Activated naive CD4-positive, alpha-beta T cell treated with anti-CD3 and anti-CD28 coated beads, Interleukin-2, amount 10 ng/mL, durations not matched to agents 7 days and 5 days (primary cell): Measurements from ENCODE around the gene CINP.
"Not testable (repeated sequence)": the region's sequence is repeated elsewhere in the genome, so short reads cannot be mapped to it uniquely, and the experiment has no call there.

Experiments used
- CTCF ChIA-PET: fragments of 350-600 bp; sonication (Branson Sonifier 250); formaldehyde crosslinking; loops from one replicate; lab custom pipeline; 2021; ENCODE audit warnings: antibody characterized with exemption; lab: Charles Lee
- DNase-seq: peaks from one replicate; pipeline ENCODE4 v3.0.0-alpha.2; 2020
- H3K27ac Mint-ChIP-seq: one replicate; pipeline ENCODE4 v1.8.0; 2021; ENCODE audit warnings: mild to moderate bottlenecking, moderate library complexity, mixed read lengths
- H3K27me3 Mint-ChIP-seq: one replicate; pipeline ENCODE4 v1.8.0; 2021; ENCODE audit warnings: mild to moderate bottlenecking, mixed read lengths
- H3K36me3 Mint-ChIP-seq: one replicate; pipeline ENCODE4 v1.8.0; 2021; ENCODE audit warnings: mixed read lengths
- H3K4me1 Mint-ChIP-seq: one replicate; pipeline ENCODE4 v1.8.0; 2021; ENCODE audit warnings: mixed read lengths
- H3K4me3 Mint-ChIP-seq: one replicate; pipeline ENCODE4 v1.8.0; 2021; ENCODE audit warnings: mild to moderate bottlenecking, moderate library complexity, mixed read lengths
- H3K9me3 Mint-ChIP-seq: one replicate; pipeline ENCODE4 v1.8.0; 2021; ENCODE audit warnings: mixed read lengths

The CINP gene

GRCh38 chr14:102344485-102344884, 18.2 kb downstream of the CINP start:
- Mint-ChIP-seq H3K36me3 (peaks cover 36% of the 10 kb centered on the region), H3K4me3 (no peak overlapping the region), H3K27ac (no peak overlapping the region), H3K27me3 (no peaks in the 10 kb centered on the region), H3K9me3 (no peaks in the 10 kb centered on the region), H3K4me1 (no peaks in the 10 kb centered on the region)
- no peak for DNase-seq
- CTCF ChIA-PET, result no interaction called here

GRCh38 chr14:102344084-102344483, 18.6 kb downstream of the CINP start:
- H3K27ac Mint-ChIP-seq, result no peak overlapping the region
- H3K36me3 Mint-ChIP-seq, result peaks cover 33% of the 10 kb centered on the region
- CTCF ChIA-PET, result interaction anchor here (0.6 kb wide), 1 partner anchor 13 kb away, joined by 3 read pairs; no protein-coding TSS in a partner anchor
- H3K27me3 Mint-ChIP-seq, result no peaks in the 10 kb centered on the region
- DNase-seq, result no peak
- no peaks in the 10 kb centered on the region for H3K9me3 Mint-ChIP-seq
- no peak overlapping the region for H3K4me3 Mint-ChIP-seq
- no peaks in the 10 kb centered on the region for H3K4me1 Mint-ChIP-seq

GRCh38 chr14:102342238-102342637, 20.5 kb downstream of the CINP start:
- peaks cover 35% of the 10 kb centered on the region for H3K36me3 Mint-ChIP-seq

GRCh38 chr14:102341566-102341965, 21.1 kb downstream of the CINP start:
- Mint-ChIP-seq H3K27ac (no peak overlapping the region), H3K36me3 (peaks cover 35% of the 10 kb centered on the region)

More at GRCh38 chr14:102342238-102342637, 20.5 kb downstream of the CINP start:
- CTCF ChIA-PET, result interaction anchor here (0.6 to 0.8 kb wide), 2 partner anchors 9 to 159 kb away, joined by 3 to 4 read pairs; no protein-coding TSS in a partner anchor
- peaks cover 2% of the 10 kb centered on the region for H3K4me1 Mint-ChIP-seq
- H3K4me3 Mint-ChIP-seq, result no peak overlapping the region
- H3K27me3 Mint-ChIP-seq, result no peaks in the 10 kb centered on the region
- no peak overlapping the region for H3K27ac Mint-ChIP-seq
- H3K9me3 Mint-ChIP-seq, result no peaks in the 10 kb centered on the region
- no peak for DNase-seq

GRCh38 chr14:102338724-102339123, 24.0 kb downstream of the CINP start:
- H3K36me3 Mint-ChIP-seq, result peaks cover 44% of the 10 kb centered on the region
- H3K27me3 Mint-ChIP-seq, result no peaks in the 10 kb centered on the region
- H3K4me3 Mint-ChIP-seq, result no peak overlapping the region
- CTCF ChIA-PET, result no interaction called here
- DNase-seq, result no peak
- H3K27ac Mint-ChIP-seq, result no peak overlapping the region
- H3K9me3 Mint-ChIP-seq, result no peaks in the 10 kb centered on the region
- peaks cover 22% of the 10 kb centered on the region for H3K4me1 Mint-ChIP-seq

More at GRCh38 chr14:102341566-102341965, 21.1 kb downstream of the CINP start:
- Mint-ChIP-seq H3K27me3 (no peaks in the 10 kb centered on the region), H3K4me3 (no peak overlapping the region), H3K4me1 (peaks cover 5% of the 10 kb centered on the region), H3K9me3 (no peaks in the 10 kb centered on the region)
- DNase-seq, result no peak
- CTCF ChIA-PET, result interaction anchor here (0.8 kb wide), 1 partner anchor 160 kb away, joined by 3 read pairs; no protein-coding TSS in a partner anchor

GRCh38 chr14:102335163-102335562, 27.5 kb downstream of the CINP start:
- peaks cover 27% of the 10 kb centered on the region for H3K4me1 Mint-ChIP-seq
- H3K4me3 Mint-ChIP-seq, result no peak overlapping the region
- peak overlapping the region; percentile 78 for H3K27ac Mint-ChIP-seq
- no peaks in the 10 kb centered on the region for H3K27me3 Mint-ChIP-seq
- DNase-seq, result no peak
- peaks cover 39% of the 10 kb centered on the region for H3K36me3 Mint-ChIP-seq
- CTCF ChIA-PET, result interaction anchor here (1.2 kb wide), 1 partner anchor 14 kb away, joined by 3 read pairs; no protein-coding TSS in a partner anchor
- H3K9me3 Mint-ChIP-seq, result no peaks in the 10 kb centered on the region

GRCh38 chr14:102333795-102334705, 28.6 kb downstream of the CINP start:
- CTCF ChIA-PET, result interaction anchor here (1.2 kb wide), 1 partner anchor 13 kb away, joined by 3 read pairs; no protein-coding TSS in a partner anchor
- peaks cover 27% of the 10 kb centered on the region for H3K4me1 Mint-ChIP-seq
- H3K4me3 Mint-ChIP-seq, result no peak overlapping the region
- peaks cover 39% of the 10 kb centered on the region for H3K36me3 Mint-ChIP-seq
- H3K9me3 Mint-ChIP-seq, result no peaks in the 10 kb centered on the region
- DNase-seq, result no peak
- no peak overlapping the region for H3K27ac Mint-ChIP-seq
- no peaks in the 10 kb centered on the region for H3K27me3 Mint-ChIP-seq

- CTCF ChIA-PET, result interaction anchor here (1.1 kb wide), 1 partner anchor 9 kb away, joined by 4 read pairs; no protein-coding TSS in a partner anchor
- Mint-ChIP-seq H3K9me3 (no peaks in the 10 kb centered on the region), H3K27ac (no peak overlapping the region), H3K4me1 (peaks cover 27% of the 10 kb centered on the region), H3K4me3 (no peak overlapping the region), H3K36me3 (peaks cover 34% of the 10 kb centered on the region), H3K27me3 (no peaks in the 10 kb centered on the region)
- no peak for DNase-seq
Measured at GRCh38 chr14:102333390-102333789, 29.3 kb downstream of the CINP start.

- Mint-ChIP-seq H3K36me3 (peaks cover 25% of the 10 kb centered on the region), H3K27me3 (no peaks in the 10 kb centered on the region), H3K4me3 (no peak overlapping the region), H3K4me1 (peaks cover 14% of the 10 kb centered on the region), H3K9me3 (no peaks in the 10 kb centered on the region), H3K27ac (no peak overlapping the region)
- CTCF ChIA-PET, result no interaction called here
- DNase-seq, result no peak
Measured at GRCh38 chr14:102330806-102331205, 31.9 kb downstream of the CINP start.

GRCh38 chr14:102329381-102329780, 33.3 kb downstream of the CINP start:
- H3K4me1 Mint-ChIP-seq, CTCF ChIA-PET, H3K4me3 Mint-ChIP-seq, DNase-seq, H3K27ac Mint-ChIP-seq, H3K9me3 Mint-ChIP-seq, H3K27me3 Mint-ChIP-seq: not testable (repeated sequence)
- H3K36me3 Mint-ChIP-seq, result peaks cover 20% of the 10 kb centered on the region

GRCh38 chr14:102326583-102326982, 36.1 kb downstream of the CINP start:
- DNase-seq, result no peak
- Mint-ChIP-seq H3K9me3 (no peaks in the 10 kb centered on the region), H3K36me3 (peaks cover 7% of the 10 kb centered on the region), H3K4me3 (no peak overlapping the region), H3K4me1 (peaks cover 12% of the 10 kb centered on the region), H3K27me3 (no peaks in the 10 kb centered on the region), H3K27ac (no peak overlapping the region)
- CTCF ChIA-PET, result no interaction called here

GRCh38 chr14:102325791-102326345, 36.8 kb downstream of the CINP start:
- DNase-seq, result no peak
- Mint-ChIP-seq H3K27me3 (no peaks in the 10 kb centered on the region), H3K9me3 (no peaks in the 10 kb centered on the region), H3K4me3 (no peak overlapping the region), H3K36me3 (peaks cover 6% of the 10 kb centered on the region), H3K4me1 (peaks cover 19% of the 10 kb centered on the region), H3K27ac (no peak overlapping the region)
- CTCF ChIA-PET, result interaction anchor here (0.7 kb wide), 1 partner anchor 362 kb away, joined by 3 read pairs; no protein-coding TSS in a partner anchor

GRCh38 chr14:102323102-102323501, 39.6 kb downstream of the CINP start:
- peak; percentile 44 for DNase-seq
- Mint-ChIP-seq H3K4me1 (peaks cover 41% of the 10 kb centered on the region), H3K27ac (peak overlapping the region; percentile 52), H3K27me3 (no peaks in the 10 kb centered on the region), H3K36me3 (peaks cover 7% of the 10 kb centered on the region), H3K9me3 (no peaks in the 10 kb centered on the region), H3K4me3 (no peak overlapping the region)
- CTCF ChIA-PET, result interaction anchor here (1.9 kb wide), 1 partner anchor 9 kb away, joined by 4 read pairs; no protein-coding TSS in a partner anchor
